GM11168 (cell line): ENCODE data around the gene DUSP9.

Source experiments
- in situ Hi-C: fragments of 300-500 bp; cut with MboI; formaldehyde crosslinking; loops from one replicate; pipeline ENCODE4 v1.12.0; 2022; ENCODE audit warnings: low sequenced_read_pairs; ENCODE audit not compliant: unreplicated experiment

DUSP9 gene

GRCh38 chrX:153646620-153647373 is at the start of gene DUSP9:
Gene DUSP9, plus strand, starts transcription at chrX:153647203. Its CDS starts 751 bp downstream, at chrX:153647954.
- in situ Hi-C loops, result no loop called here

GRCh38 chrX:153598541-153599191 is 48.3 kb upstream of the DUSP9 start, which contains the start of gene CCNQ:
Gene CCNQ, minus strand, starts transcription at chrX:153599139. Its CDS starts 66 bp downstream, at chrX:153599073.
- in situ Hi-C loops, result no loop called here

GRCh38 chrX:153599192-153600031 is 47.6 kb upstream of the DUSP9 start:
- in situ Hi-C loops, result loop anchor here (10.0 kb wide), 1 partner anchor 65 kb away; no protein-coding TSS in a partner anchor

- in situ Hi-C loops, result loop anchor here (10.0 kb wide), 1 partner anchor 65 kb away; no protein-coding TSS in a partner anchor
These were observed 47.0 kb upstream of the DUSP9 start for GRCh38 chrX:153600032-153600373.

GRCh38 chrX:153600921-153601320 is 46.1 kb upstream of the DUSP9 start:
- in situ Hi-C loops, result loop anchor here (10.0 kb wide), 1 partner anchor 64 kb away; no protein-coding TSS in a partner anchor

GRCh38 chrX:153601511-153602110 is 45.4 kb upstream of the DUSP9 start:
- in situ Hi-C loops, result loop anchor here (10.0 kb wide), 1 partner anchor 63 kb away; no protein-coding TSS in a partner anchor

GRCh38 chrX:153602601-153603000 is 44.4 kb upstream of the DUSP9 start:
- in situ Hi-C loops, result loop anchor here (10.0 kb wide), 1 partner anchor 62 kb away; no protein-coding TSS in a partner anchor

GRCh38 chrX:153603131-153603656 is 43.8 kb upstream of the DUSP9 start:
- in situ Hi-C loops, result loop anchor here (10.0 kb wide), 1 partner anchor 62 kb away; no protein-coding TSS in a partner anchor

- in situ Hi-C loops, result loop anchor here (10.0 kb wide), 1 partner anchor 60 kb away; no protein-coding TSS in a partner anchor
These were observed 42.2 kb upstream of the DUSP9 start for GRCh38 chrX:153604666-153605380.

GRCh38 chrX:153606503-153606902 is 40.5 kb upstream of the DUSP9 start:
- in situ Hi-C loops, result loop anchor here (10.0 kb wide), 1 partner anchor 58 kb away; no protein-coding TSS in a partner anchor

- in situ Hi-C loops, result loop anchor here (10.0 kb wide), 1 partner anchor 56 kb away; no protein-coding TSS in a partner anchor
These were observed 38.6 kb upstream of the DUSP9 start for GRCh38 chrX:153608376-153608775.

GRCh38 chrX:153608806-153609205 is 38.2 kb upstream of the DUSP9 start:
- in situ Hi-C loops, result loop anchor here (10.0 kb wide), 1 partner anchor 56 kb away; no protein-coding TSS in a partner anchor

GRCh38 chrX:153609917-153610835 is 36.8 kb upstream of the DUSP9 start:
- in situ Hi-C loops, result loop anchor here (10.0 kb wide), 1 partner anchor 55 kb away; no protein-coding TSS in a partner anchor

GRCh38 chrX:153610836-153611213 is 36.2 kb upstream of the DUSP9 start:
- in situ Hi-C loops, result no loop called here

- in situ Hi-C loops, result no loop called here
These were observed 35.5 kb upstream of the DUSP9 start for GRCh38 chrX:153611298-153612095.

GRCh38 chrX:153612413-153612812 is 34.6 kb upstream of the DUSP9 start:
- in situ Hi-C loops, result no loop called here

- in situ Hi-C loops, result no loop called here
These were observed 32.2 kb upstream of the DUSP9 start for GRCh38 chrX:153614818-153615217.
